Measurements from ENCODE around the gene NTF4. TPM values are rescaled to one million over a fixed set of nuclear protein-coding genes. Genes with fewer than 3 reads are reported as not detected.
"Not testable (repeated sequence)": the region's sequence is repeated elsewhere in the genome, so short reads cannot be mapped to it uniquely, and the experiment has no call there.

Gene NTF4
- total and polyA plus RNA-seq, 2 experiments from 2014 or later: 0.94 to 2.7 TPM

- TF ChIP-seq EZH2 (IDR thresholded peaks at IDR 0.05; ENCODE audit: low read depth, unreplicated experiment) (no peak), STAT1 (IDR thresholded peaks at IDR 0.05; ENCODE audit: unreplicated experiment) (no peak)
These were observed 44.3 kb downstream of the NTF4 start (continued) for GRCh38 chr19:49020342-49020741.

GRCh38 chr19:49019242-49019932 lies 45.2 kb downstream of the NTF4 start:
- no peaks in the 10 kb centered on the region for H3K79me2 ChIP-seq (replicated peaks; ENCODE audit: insufficient read depth)
- peak overlapping the region; percentile 64 for H3K4me3 ChIP-seq
- H2AFZ ChIP-seq: no peak overlapping the region
- Mint-ChIP-seq H3K4me1 (peaks cover 22% of the 10 kb centered on the region), H3K27me3 (ENCODE audit: insufficient read depth, low read depth, poor library complexity) (peaks cover 26% of the 10 kb centered on the region), H3K27ac (no peak overlapping the region), H3K36me3 (ENCODE audit: low read depth) (peaks cover 13% of the 10 kb centered on the region; the same call in 2 of the 3 replicates), H3K4me3 (peak overlapping the region; percentile 69), H3K9me3 (peaks cover 3% of the 10 kb centered on the region; the same call in 1 of the 3 replicates)
- DNase-seq (ENCODE audit: low spot score): peak; percentile 93
- no peaks in the 10 kb centered on the region for H3K36me3 ChIP-seq (ENCODE audit: insufficient read depth)
- H3K27ac ChIP-seq (ENCODE audit: low read depth): no peak overlapping the region
- H3K4me1 ChIP-seq (ENCODE audit: insufficient read depth): peaks cover 19% of the 10 kb centered on the region; the same call in 1 of the 2 replicates
- 0 out of 2 replicates have a peak, but pooled peaks cover 3% of the 10 kb centered on the region for H3F3A ChIP-seq (replicated peaks; ENCODE audit: low read depth)
- ATAC-seq: peak; percentile 66
- no peak for TF ChIP-seq REST (IDR thresholded peaks at IDR 0.05; ENCODE audit: unreplicated experiment)
- TF ChIP-seq NANOG (IDR thresholded peaks at IDR 0.05; ENCODE audit: borderline replicate concordance): no peak
- peak; percentile 28 to 45 for TF ChIP-seq CTCF (conservative IDR thresholded peaks at IDR 0.05; ENCODE audit: low read depth in 2 of 2)
- no peak for TF ChIP-seq EZH2phosphoT487 (IDR thresholded peaks at IDR 0.05; ENCODE audit: unreplicated experiment)
- H3K9me2 ChIP-seq (ENCODE audit: insufficient read depth): no peaks in the 10 kb centered on the region
- peak overlapping the region; percentile 92 for H3K4me2 ChIP-seq
- peaks cover 35% of the 10 kb centered on the region for H3K27me3 ChIP-seq (ENCODE audit: insufficient read depth)
- H4K20me1 ChIP-seq (replicated peaks; ENCODE audit: insufficient read depth): no peaks in the 10 kb centered on the region; the same call in 1 of the 2 replicates

GRCh38 chr19:49018388-49019241 lies 46.0 kb downstream of the NTF4 start:
- Histone ChIP-seq H3K4me2 (peak overlapping the region; percentile 92), H3K4me1 (ENCODE audit: insufficient read depth) (peaks cover 19% of the 10 kb centered on the region; the same call in 1 of the 2 replicates), H3K4me3 (peak overlapping the region; percentile 64), H3K27me3 (ENCODE audit: insufficient read depth) (peaks cover 35% of the 10 kb centered on the region)
- not testable (repeated sequence) for H3K9me3 Mint-ChIP-seq; H3K9me2 ChIP-seq (ENCODE audit: insufficient read depth); H3K79me2 ChIP-seq (replicated peaks; ENCODE audit: insufficient read depth); H2AFZ ChIP-seq; H4K20me1 ChIP-seq (replicated peaks; ENCODE audit: insufficient read depth); H3F3A ChIP-seq (replicated peaks; ENCODE audit: low read depth); H3K36me3 ChIP-seq (ENCODE audit: insufficient read depth); H3K27ac Mint-ChIP-seq; H3K27ac ChIP-seq (ENCODE audit: low read depth); DNase-seq (ENCODE audit: low spot score)
- H3K36me3 Mint-ChIP-seq (ENCODE audit: low read depth): peaks cover 21% of the 10 kb centered on the region
- peaks cover 29% of the 10 kb centered on the region for H3K27me3 Mint-ChIP-seq (ENCODE audit: insufficient read depth, low read depth, poor library complexity)
- ATAC-seq: peak; percentile 2; the same call in 2 of the 3 replicates
- peak overlapping the region; percentile 69 for H3K4me3 Mint-ChIP-seq
- H3K4me1 Mint-ChIP-seq: peaks cover 22% of the 10 kb centered on the region
